ENCODE measurements around the gene SFTPD. TPM values are rescaled to one million over a fixed set of nuclear protein-coding genes. Genes with fewer than 3 reads are reported as not detected.

The SFTPD gene
- total RNA-seq, 1 experiment from 2014 or later, result 0.39 TPM

- no peak overlapping the region for H3K4me3 ChIP-seq (ENCODE audit: low read depth, low read length)
- Mint-ChIP-seq H3K36me3 (ENCODE audit: insufficient read depth, unreplicated experiment) (no peaks in the 10 kb centered on the region), H3K9me3 (ENCODE audit: unreplicated experiment) (no peaks in the 10 kb centered on the region), H3K27me3 (ENCODE audit: insufficient read depth, unreplicated experiment) (peaks cover 9% of the 10 kb centered on the region), H3K4me3 (ENCODE audit: unreplicated experiment) (no peak overlapping the region), H3K4me1 (ENCODE audit: low read depth, unreplicated experiment) (no peaks in the 10 kb centered on the region), H3K27ac (ENCODE audit: unreplicated experiment) (peak overlapping the region; percentile 0)
- H3K4me1 ChIP-seq, result no peaks in the 10 kb centered on the region
- no peaks in the 10 kb centered on the region for H3K36me3 ChIP-seq (ENCODE audit: control insufficient read depth, insufficient read depth, low read length)
- no TSS peak for BruUV-seq (replicated peaks)
- intact Hi-C loops (cut with micrococcal nuclease; ENCODE audit: unreplicated experiment), result no loop called here
- ChIA-PET CTCF (no interaction called here), POLR2A (no interaction called here)
- TF ChIP-seq CTCF (IDR thresholded peaks at IDR 0.05; ENCODE audit: insufficient read depth in 1 of 2, low read depth in 1 of 2, low read length in 1 of 2, severe bottlenecking in 1 of 2, unreplicated experiment in 1 of 2), result no peak
- DNase-seq, result no peak
- H3K27me3 ChIP-seq (replicated peaks; ENCODE audit: control insufficient read depth, insufficient read depth, low read length), result no peaks in the 10 kb centered on the region
- H3K9me3 ChIP-seq, result no peaks in the 10 kb centered on the region
Measured at GRCh38 chr10:79942261-79943185, 6.4 kb downstream of the SFTPD start.

GRCh38 chr10:79941585-79942210, 7.2 kb downstream of the SFTPD start:
- Histone ChIP-seq H3K4me3 (ENCODE audit: low read depth, low read length) (no peak overlapping the region), H3K27me3 (replicated peaks; ENCODE audit: control insufficient read depth, insufficient read depth, low read length) (no peaks in the 10 kb centered on the region), H3K9me3 (no peaks in the 10 kb centered on the region), H3K36me3 (ENCODE audit: control insufficient read depth, insufficient read depth, low read length) (no peaks in the 10 kb centered on the region), H3K4me1 (no peaks in the 10 kb centered on the region)
- intact Hi-C loops (cut with micrococcal nuclease; ENCODE audit: unreplicated experiment), result no loop called here
- Mint-ChIP-seq H3K27ac (ENCODE audit: unreplicated experiment) (peak overlapping the region; percentile 0), H3K4me3 (ENCODE audit: unreplicated experiment) (no peak overlapping the region), H3K27me3 (ENCODE audit: insufficient read depth, unreplicated experiment) (peaks cover 9% of the 10 kb centered on the region), H3K9me3 (ENCODE audit: unreplicated experiment) (no peaks in the 10 kb centered on the region), H3K4me1 (ENCODE audit: low read depth, unreplicated experiment) (no peaks in the 10 kb centered on the region), H3K36me3 (ENCODE audit: insufficient read depth, unreplicated experiment) (no peaks in the 10 kb centered on the region)
- ChIA-PET POLR2A (no interaction called here), CTCF (no interaction called here)
- no peak for DNase-seq
- TF ChIP-seq CTCF (IDR thresholded peaks at IDR 0.05; ENCODE audit: insufficient read depth in 1 of 2, low read depth in 1 of 2, low read length in 1 of 2, severe bottlenecking in 1 of 2, unreplicated experiment in 1 of 2), result no peak
- BruUV-seq (replicated peaks), result no TSS peak

DNA sequence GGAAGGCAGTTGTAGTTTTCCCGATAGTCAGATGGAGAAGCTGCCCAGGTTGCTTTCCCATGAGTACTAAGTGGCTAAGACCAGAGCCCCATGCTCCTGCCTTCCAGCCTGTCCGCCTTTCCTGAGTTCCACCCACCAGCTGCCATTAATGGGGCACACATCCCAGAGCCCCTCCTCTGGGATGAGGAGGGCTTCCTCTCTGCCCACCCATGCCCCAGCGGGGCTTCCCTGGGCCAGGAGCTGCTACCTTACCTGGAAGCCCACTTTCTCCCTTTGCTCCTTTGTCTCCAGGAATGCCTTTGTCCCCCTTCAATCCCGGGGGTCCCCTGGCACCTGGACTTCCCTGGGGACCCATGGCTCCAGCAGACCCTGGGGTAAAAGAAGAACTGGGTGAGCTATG, 7.8 kb downstream of the SFTPD start:
- no peaks in the 10 kb centered on the region for H3K27me3 ChIP-seq (replicated peaks; ENCODE audit: control insufficient read depth, insufficient read depth, low read length)
- no TSS peak for BruUV-seq (replicated peaks)

More for the DNA sequence above, 7.8 kb downstream of the SFTPD start:
- Histone ChIP-seq H3K4me3 (ENCODE audit: low read depth, low read length) (no peak overlapping the region), H3K4me1 (no peaks in the 10 kb centered on the region), H3K36me3 (ENCODE audit: control insufficient read depth, insufficient read depth, low read length) (no peaks in the 10 kb centered on the region), H3K9me3 (no peaks in the 10 kb centered on the region)
- no peaks in the 10 kb centered on the region for H3K9me3 Mint-ChIP-seq (ENCODE audit: unreplicated experiment)
- TF ChIP-seq CTCF (IDR thresholded peaks at IDR 0.05; ENCODE audit: insufficient read depth in 1 of 2, low read depth in 1 of 2, low read length in 1 of 2, severe bottlenecking in 1 of 2, unreplicated experiment in 1 of 2), result no peak
- no peak overlapping the region for H3K4me3 Mint-ChIP-seq (ENCODE audit: unreplicated experiment)
- H3K27ac Mint-ChIP-seq (ENCODE audit: unreplicated experiment), result no peak overlapping the region
- ChIA-PET POLR2A (no interaction called here), CTCF (no interaction called here)
- no peaks in the 10 kb centered on the region for H3K4me1 Mint-ChIP-seq (ENCODE audit: low read depth, unreplicated experiment)
- peaks cover 9% of the 10 kb centered on the region for H3K27me3 Mint-ChIP-seq (ENCODE audit: insufficient read depth, unreplicated experiment)
- H3K36me3 Mint-ChIP-seq (ENCODE audit: insufficient read depth, unreplicated experiment), result no peaks in the 10 kb centered on the region
- no peak for DNase-seq
- intact Hi-C loops (cut with micrococcal nuclease; ENCODE audit: unreplicated experiment), result no loop called here

Measured in Caco-2 (cell line).